Esophagus squamous epithelium (tissue), 4 donors: ENCODE measurements around the gene UBE2K.

Experiments
- CTCF ChIP-seq, 6 experiments: fragments of 450-650 bp in 4 of 6; fragments of 200-600 bp in 2 of 6; sonication (generic) in 2 of 6; IDR thresholded peaks; one replicate each; pipeline ENCODE4 v1.5.1; 2016 to 2019; ENCODE audit warnings: antibody characterized with exemption in 6 of 6, mild to moderate bottlenecking in 4 of 6, moderate library complexity in 4 of 6
- POLR2A ChIP-seq, 4 donors: fragments of 450-650 bp; IDR thresholded peaks; one replicate each; pipeline ENCODE4 v1.6.1; 2017; ENCODE audit warnings: antibody characterized with exemption in 4 of 4, mild to moderate bottlenecking in 4 of 4, moderate library complexity in 3 of 4

GRCh38 chr4:39649639-39650265 lies 48.2 kb upstream of the UBE2K start:
- no peak for TF ChIP-seq CTCF (IDR thresholded peaks at IDR 0.05)
- TF ChIP-seq POLR2A (IDR thresholded peaks at IDR 0.05) = no peak
